ENCODE measurements around the gene ZNF814. TPM values are rescaled to one million over a fixed set of nuclear protein-coding genes. Genes with fewer than 3 reads are reported as not detected.

Gene ZNF814
- total and polyA plus RNA-seq, 2 experiments from 2014 or later: 80.4 to 86.9 TPM

DNA sequence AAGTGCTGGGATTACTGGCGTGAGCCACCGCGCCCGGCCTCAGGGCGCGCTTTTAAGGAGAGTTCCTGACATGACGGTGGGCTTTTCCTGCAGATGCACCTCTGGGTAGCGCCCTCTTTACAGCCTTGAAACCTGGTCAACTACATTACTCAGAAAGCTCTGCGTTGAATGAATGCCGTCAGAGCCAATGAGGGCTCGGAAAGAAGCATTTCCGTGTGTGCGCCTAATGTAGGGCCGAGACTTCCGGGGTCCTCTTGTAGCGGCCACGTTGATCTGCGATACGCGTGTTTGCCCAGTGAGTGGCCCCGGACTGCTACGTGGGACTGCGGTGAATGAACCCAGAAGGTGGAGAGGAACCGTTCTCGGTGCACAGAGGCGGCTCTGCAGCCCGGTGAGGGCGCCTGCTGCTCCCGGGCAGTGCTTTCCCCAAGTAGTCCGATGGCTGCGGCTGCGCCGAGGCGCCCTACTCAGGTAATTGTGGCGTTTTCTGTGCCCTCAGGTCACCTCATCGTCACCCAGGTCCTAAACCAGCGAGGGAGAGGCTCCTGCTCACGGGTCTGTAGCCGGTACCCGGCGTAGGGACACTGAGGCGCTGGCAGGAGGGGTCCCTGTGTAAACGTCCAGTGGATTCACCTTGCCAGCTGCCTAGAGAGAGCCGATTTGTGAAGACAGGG is 69.2 kb downstream of the ZNF814 start:
- Histone ChIP-seq H3K4me1 (ENCODE audit: insufficient read depth) (peaks cover 31% of the 10 kb centered on the region), H3F3A (replicated peaks; ENCODE audit: low read depth) (peaks cover 6% of the 10 kb centered on the region; the same call in 1 of the 2 replicates), H3K27me3 (ENCODE audit: insufficient read depth) (no peaks in the 10 kb centered on the region), H4K20me1 (replicated peaks; ENCODE audit: insufficient read depth) (peaks cover 35% of the 10 kb centered on the region), H3K79me2 (replicated peaks; ENCODE audit: insufficient read depth) (peaks cover 56% of the 10 kb centered on the region), H3K36me3 (ENCODE audit: insufficient read depth) (peaks cover 3% of the 10 kb centered on the region; the same call in 1 of the 2 replicates), H3K27ac (ENCODE audit: low read depth) (peak overlapping the region; percentile 60), H2AFZ (no peak overlapping the region), H3K4me3 (peak overlapping the region; percentile 95), H3K9me2 (ENCODE audit: insufficient read depth) (no peaks in the 10 kb centered on the region), H3K4me2 (peak overlapping the region; percentile 86)
- DNase-seq (ENCODE audit: low spot score) (peak; percentile 98), ATAC-seq (peak; percentile 84)
- no peaks in the 10 kb centered on the region; the same call in 2 of the 3 replicates for H3K9me3 Mint-ChIP-seq
- TF ChIP-seq, protein P1, sequence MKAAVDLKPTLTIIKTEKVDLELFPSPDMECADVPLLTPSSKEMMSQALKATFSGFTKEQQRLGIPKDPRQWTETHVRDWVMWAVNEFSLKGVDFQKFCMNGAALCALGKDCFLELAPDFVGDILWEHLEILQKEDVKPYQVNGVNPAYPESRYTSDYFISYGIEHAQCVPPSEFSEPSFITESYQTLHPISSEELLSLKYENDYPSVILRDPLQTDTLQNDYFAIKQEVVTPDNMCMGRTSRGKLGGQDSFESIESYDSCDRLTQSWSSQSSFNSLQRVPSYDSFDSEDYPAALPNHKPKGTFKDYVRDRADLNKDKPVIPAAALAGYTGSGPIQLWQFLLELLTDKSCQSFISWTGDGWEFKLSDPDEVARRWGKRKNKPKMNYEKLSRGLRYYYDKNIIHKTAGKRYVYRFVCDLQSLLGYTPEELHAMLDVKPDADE (IDR thresholded peaks at IDR 0.05): peak; percentile 81
- TF ChIP-seq POLR2AphosphoS5 (IDR thresholded peaks at IDR 0.05; ENCODE audit: low read depth) (peak; percentile 87), ZNF114 (CRISPR knock-in tag; IDR thresholded peaks at IDR 0.05) (no peak), CREB1 (CRISPR knock-in tag; IDR thresholded peaks at IDR 0.05; ENCODE audit: low read depth) (peak; percentile 51; the same call in 1 of the 2 replicates)
- TF ChIP-seq, protein P2, sequence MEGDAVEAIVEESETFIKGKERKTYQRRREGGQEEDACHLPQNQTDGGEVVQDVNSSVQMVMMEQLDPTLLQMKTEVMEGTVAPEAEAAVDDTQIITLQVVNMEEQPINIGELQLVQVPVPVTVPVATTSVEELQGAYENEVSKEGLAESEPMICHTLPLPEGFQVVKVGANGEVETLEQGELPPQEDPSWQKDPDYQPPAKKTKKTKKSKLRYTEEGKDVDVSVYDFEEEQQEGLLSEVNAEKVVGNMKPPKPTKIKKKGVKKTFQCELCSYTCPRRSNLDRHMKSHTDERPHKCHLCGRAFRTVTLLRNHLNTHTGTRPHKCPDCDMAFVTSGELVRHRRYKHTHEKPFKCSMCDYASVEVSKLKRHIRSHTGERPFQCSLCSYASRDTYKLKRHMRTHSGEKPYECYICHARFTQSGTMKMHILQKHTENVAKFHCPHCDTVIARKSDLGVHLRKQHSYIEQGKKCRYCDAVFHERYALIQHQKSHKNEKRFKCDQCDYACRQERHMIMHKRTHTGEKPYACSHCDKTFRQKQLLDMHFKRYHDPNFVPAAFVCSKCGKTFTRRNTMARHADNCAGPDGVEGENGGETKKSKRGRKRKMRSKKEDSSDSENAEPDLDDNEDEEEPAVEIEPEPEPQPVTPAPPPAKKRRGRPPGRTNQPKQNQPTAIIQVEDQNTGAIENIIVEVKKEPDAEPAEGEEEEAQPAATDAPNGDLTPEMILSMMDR (conservative IDR thresholded peaks at IDR 0.05; ENCODE audit: low read depth in 2 of 2): peak in 1 of 2 experiments; percentile 36; a peak in 2 of 4 replicates
- peak overlapping the region; percentile 94 for H3K27ac Mint-ChIP-seq
- H3K4me3 Mint-ChIP-seq: peak overlapping the region; percentile 95
- peaks cover 40% of the 10 kb centered on the region for H3K36me3 Mint-ChIP-seq (ENCODE audit: low read depth)
- H3K27me3 Mint-ChIP-seq (ENCODE audit: insufficient read depth, low read depth, poor library complexity): peaks cover 13% of the 10 kb centered on the region
- peaks cover 51% of the 10 kb centered on the region for H3K4me1 Mint-ChIP-seq

DNA sequence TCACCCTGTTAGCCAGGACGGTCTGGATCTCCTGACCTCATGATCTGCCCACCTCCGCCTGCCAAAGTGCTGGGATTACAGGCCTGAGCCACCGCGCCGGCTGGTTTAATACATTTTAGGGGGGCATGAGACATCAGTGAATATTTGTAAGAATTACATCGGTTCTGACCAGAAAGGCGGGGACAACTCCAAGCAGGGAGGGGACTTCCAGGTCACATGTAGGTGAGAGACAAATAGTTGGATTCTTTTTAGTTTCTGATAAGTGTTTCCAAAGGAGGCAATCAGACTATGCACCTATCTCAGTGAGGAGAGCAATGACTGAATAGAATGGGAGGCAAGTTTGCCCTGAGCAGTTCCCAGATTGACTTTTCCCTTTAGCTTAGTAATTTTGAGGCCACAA is 70.5 kb downstream of the ZNF814 start:
- Histone ChIP-seq H3K36me3 (ENCODE audit: insufficient read depth) (peaks cover 3% of the 10 kb centered on the region; the same call in 1 of the 2 replicates), H4K20me1 (replicated peaks; ENCODE audit: insufficient read depth) (peaks cover 32% of the 10 kb centered on the region), H3K27me3 (ENCODE audit: insufficient read depth) (no peaks in the 10 kb centered on the region), H3K4me1 (ENCODE audit: insufficient read depth) (peaks cover 21% of the 10 kb centered on the region), H3K4me3 (peak overlapping the region; percentile 95; the same call in 1 of the 2 replicates), H3K9me2 (ENCODE audit: insufficient read depth) (no peaks in the 10 kb centered on the region), H3K27ac (ENCODE audit: low read depth) (no peak overlapping the region), H2AFZ (no peak overlapping the region), H3F3A (replicated peaks; ENCODE audit: low read depth) (peaks cover 6% of the 10 kb centered on the region; the same call in 1 of the 2 replicates), H3K4me2 (peak overlapping the region; percentile 86; the same call in 1 of the 2 replicates), H3K79me2 (replicated peaks; ENCODE audit: insufficient read depth) (peaks cover 54% of the 10 kb centered on the region)
- Mint-ChIP-seq H3K4me3 (peak overlapping the region; percentile 95), H3K4me1 (peaks cover 49% of the 10 kb centered on the region), H3K27ac (peak overlapping the region; percentile 91), H3K36me3 (ENCODE audit: low read depth) (peaks cover 35% of the 10 kb centered on the region), H3K9me3 (no peaks in the 10 kb centered on the region; the same call in 2 of the 3 replicates), H3K27me3 (ENCODE audit: insufficient read depth, low read depth, poor library complexity) (peaks cover 16% of the 10 kb centered on the region)
- no peak for ATAC-seq
- TF ChIP-seq POLR2AphosphoS5 (IDR thresholded peaks at IDR 0.05; ENCODE audit: low read depth): no peak
- TF ChIP-seq, protein P1 (IDR thresholded peaks at IDR 0.05): no peak
- no peak for DNase-seq (ENCODE audit: low spot score)
